Activated CD4-positive, alpha-beta T cell treated with anti-CD3 and anti-CD28 coated beads, Interleukin-2, amount 50 U/mL, for 4 hours (primary cell): Measurements from ENCODE around the gene CERS2.

Experiments used
- DNase-seq, 2 experiments: peaks; one replicate each; pipeline ENCODE4 v3.0.0-alpha.2; 2020

The CERS2 gene

GRCh38 chr1:150997126-150997872 is 22.7 kb upstream of the CERS2 start:
- DNase-seq, result no peak

GRCh38 chr1:150995896-150996295 is 21.3 kb upstream of the CERS2 start:
- DNase-seq, result peak in 1 of 2 experiments; percentile 21

GRCh38 chr1:150995460-150995859 is 20.8 kb upstream of the CERS2 start:
- DNase-seq, result no peak

- no peak for DNase-seq
These were observed 19.6 kb upstream of the CERS2 start for GRCh38 chr1:150994248-150994647.

- DNase-seq, result no peak
These were observed 18.0 kb upstream of the CERS2 start for GRCh38 chr1:150992626-150993025.

- DNase-seq, result no peak
These were observed 13.3 kb upstream of the CERS2 start for GRCh38 chr1:150987924-150988323.

GRCh38 chr1:150985179-150985825 is 10.7 kb upstream of the CERS2 start:
- DNase-seq, result no peak

GRCh38 chr1:150981805-150982712 is 7.4 kb upstream of the CERS2 start, which contains the start of gene ANXA9:
Gene ANXA9 (plus strand): TSS chr1:150982292. CDS start chr1:150983106, 814 bp downstream.
- no peak for DNase-seq

- no peak for DNase-seq
These were observed 6.7 kb upstream of the CERS2 start for GRCh38 chr1:150981177-150981804.

- DNase-seq, result peak; percentile 85 to 90
These were observed 4.7 kb upstream of the CERS2 start for GRCh38 chr1:150979092-150980056.

GRCh38 chr1:150976879-150977694 is 2.5 kb upstream of the CERS2 start:
- DNase-seq, result peak; percentile 54 to 61

GRCh38 chr1:150976401-150976821 is 1.8 kb upstream of the CERS2 start:
- DNase-seq, result no peak

GRCh38 chr1:150973836-150974579 is 627 bp downstream of the CERS2 start:
- peak; percentile 32 to 33 for DNase-seq

- DNase-seq, result no peak
These were observed 1.3 kb downstream of the CERS2 start for GRCh38 chr1:150973258-150973835.

- DNase-seq, result no peak
These were observed 2.2 kb downstream of the CERS2 start for GRCh38 chr1:150972417-150972940.

- no peak for DNase-seq
These were observed 2.8 kb downstream of the CERS2 start for GRCh38 chr1:150971583-150972416.

- DNase-seq, result no peak
These were observed 3.6 kb downstream of the CERS2 start for GRCh38 chr1:150970808-150971582.
